GM18505 (cell line): ENCODE measurements around the gene TACC3.
"Not testable (repeated sequence)": the region's sequence is repeated elsewhere in the genome, so short reads cannot be mapped to it uniquely, and the experiment has no call there.

Source experiments
- ATAC-seq: cut with Tn5 transposase; IDR thresholded peaks from one replicate; pipeline ENCODE4 v1.9.1; 2021; ENCODE audit not compliant: unreplicated experiment
- POLR2A ChIP-seq: IDR thresholded peaks from 4 replicates; pipeline ENCODE4 v1.6.1; 2011; ENCODE audit warnings: borderline replicate concordance; ENCODE audit not compliant: insufficient read depth, insufficient read length; ENCODE audit errors: extremely low read depth

TACC3 gene

GRCh38 chr4:1685235-1686150 lies 35.8 kb upstream of the TACC3 start:
- TF ChIP-seq POLR2A: no peak
- ATAC-seq: no peak

- ATAC-seq: no peak
- no peak for TF ChIP-seq POLR2A
Observed at GRCh38 chr4:1686440-1687036, 34.8 kb upstream of the TACC3 start.

- no peak for TF ChIP-seq POLR2A
- ATAC-seq: no peak
Observed at GRCh38 chr4:1690698-1691097, 30.6 kb upstream of the TACC3 start.

- ATAC-seq: no peak
- no peak for TF ChIP-seq POLR2A
Observed at GRCh38 chr4:1691737-1692373, 29.5 kb upstream of the TACC3 start.

- ATAC-seq: no peak
- TF ChIP-seq POLR2A: no peak
Observed at GRCh38 chr4:1693131-1693896, 28.0 kb upstream of the TACC3 start.

DNA sequence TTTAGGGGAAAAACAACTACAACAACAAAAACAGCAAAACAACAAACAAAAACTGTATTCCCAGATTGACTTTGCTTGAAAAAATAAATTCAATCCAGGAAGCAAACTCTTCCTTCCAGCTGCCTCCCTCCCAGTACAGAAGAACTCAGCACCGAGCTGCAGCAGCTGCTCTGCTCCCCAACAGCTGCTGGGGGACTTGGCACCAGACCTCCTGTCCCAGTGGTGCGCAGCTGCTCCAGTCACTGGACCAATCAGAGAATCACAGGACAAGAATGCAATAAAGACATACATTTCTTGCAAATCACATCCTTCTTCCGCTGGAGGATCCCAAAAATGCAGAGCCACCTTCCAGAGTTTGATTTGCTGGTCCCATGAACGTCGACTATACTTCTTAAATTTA lies 25.4 kb upstream of the TACC3 start:
- TF ChIP-seq POLR2A: no peak
- ATAC-seq: no peak

GRCh38 chr4:1701671-1702070 lies 19.6 kb upstream of the TACC3 start:
- not testable (repeated sequence) for ATAC-seq

GRCh38 chr4:1703867-1704266 lies 17.5 kb upstream of the TACC3 start:
- TF ChIP-seq POLR2A: no peak
- no peak for ATAC-seq

DNA sequence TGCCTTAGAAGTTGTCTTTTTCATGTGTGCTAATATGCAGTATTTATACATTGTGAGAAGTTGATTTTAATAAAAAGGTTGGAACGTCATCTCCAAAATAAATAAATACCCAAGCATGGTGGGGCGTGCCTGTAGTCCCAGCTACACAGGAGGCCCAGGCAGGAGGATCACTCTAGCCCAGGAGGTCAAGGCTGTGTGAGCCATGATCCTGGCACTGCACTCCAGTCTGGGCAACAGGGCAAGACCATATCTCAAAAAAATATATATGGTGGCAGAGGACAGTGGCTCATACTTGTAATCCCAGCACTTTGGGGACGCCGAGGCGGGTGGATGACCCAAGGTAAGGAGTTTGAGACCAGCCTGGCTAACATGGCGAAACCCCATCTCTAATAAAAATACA lies 15.6 kb upstream of the TACC3 start:
- no peak for ATAC-seq
- no peak for TF ChIP-seq POLR2A

- no peak for ATAC-seq
- no peak for TF ChIP-seq POLR2A
Observed at GRCh38 chr4:1706358-1706757, 15.0 kb upstream of the TACC3 start.

DNA sequence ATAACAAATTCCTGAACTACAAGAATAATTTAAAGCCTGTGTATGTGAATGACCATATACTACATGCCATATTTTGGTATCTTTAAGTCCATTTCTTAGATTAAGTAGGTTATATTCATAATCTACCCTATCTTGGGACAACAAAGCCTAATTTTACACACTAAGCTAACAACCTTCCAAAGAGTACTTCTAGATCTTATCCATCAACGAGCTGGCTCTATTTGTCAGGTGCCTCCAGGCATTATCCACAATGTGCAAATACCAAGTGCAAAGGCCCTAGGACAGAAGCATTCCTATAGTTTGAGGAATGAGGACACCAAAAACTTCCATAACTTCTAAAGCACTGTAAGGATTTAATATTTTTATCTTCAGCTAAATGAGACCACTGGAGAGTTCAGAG lies 12.7 kb upstream of the TACC3 start:
- TF ChIP-seq POLR2A: no peak
- no peak for ATAC-seq

DNA sequence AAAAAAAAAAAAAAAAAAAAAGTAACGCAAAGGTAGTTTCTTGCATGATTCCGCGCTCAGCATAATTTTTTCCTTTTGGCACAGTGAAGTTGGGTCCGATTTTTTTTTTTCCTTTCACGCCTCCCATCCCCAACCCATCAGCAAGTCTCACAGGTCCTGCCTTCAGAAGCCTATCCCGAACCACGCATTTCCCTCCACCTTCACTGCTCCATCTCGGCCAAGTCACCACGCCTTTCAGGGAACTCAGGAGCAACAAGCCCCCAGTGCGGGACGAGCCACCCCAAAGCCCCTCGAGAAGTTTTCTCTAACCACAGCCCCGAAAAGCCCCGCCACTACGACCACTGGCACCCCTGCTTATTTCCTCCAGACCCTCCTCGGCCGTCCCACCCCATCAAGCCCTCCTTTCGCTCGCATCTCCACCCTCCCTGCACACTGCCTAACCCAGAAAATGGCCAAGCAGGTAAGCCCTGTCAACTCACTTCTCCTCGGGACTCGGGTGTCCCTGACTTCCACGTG lies 10.2 kb upstream of the TACC3 start:
- no peak for TF ChIP-seq POLR2A
- no peak for ATAC-seq
